WI38 (cell line): ENCODE data around the gene ZBTB44.
A peak's percentile ranks its signal among the peaks of the same experiment; 100 is the strongest.

Source experiments
- H3K4me3 ChIP-seq: 2 replicates; pipeline ENCODE4 v1.5.1; 2011; ENCODE audit warnings: low read depth, mild to moderate bottlenecking, control low read depth, low read length
- CTCF ChIP-seq: IDR thresholded peaks from 2 replicates; pipeline ENCODE4 v1.5.1; 2012; ENCODE audit warnings: low read depth, mild to moderate bottlenecking, control low read depth, low read length

The ZBTB44 gene

DNA sequence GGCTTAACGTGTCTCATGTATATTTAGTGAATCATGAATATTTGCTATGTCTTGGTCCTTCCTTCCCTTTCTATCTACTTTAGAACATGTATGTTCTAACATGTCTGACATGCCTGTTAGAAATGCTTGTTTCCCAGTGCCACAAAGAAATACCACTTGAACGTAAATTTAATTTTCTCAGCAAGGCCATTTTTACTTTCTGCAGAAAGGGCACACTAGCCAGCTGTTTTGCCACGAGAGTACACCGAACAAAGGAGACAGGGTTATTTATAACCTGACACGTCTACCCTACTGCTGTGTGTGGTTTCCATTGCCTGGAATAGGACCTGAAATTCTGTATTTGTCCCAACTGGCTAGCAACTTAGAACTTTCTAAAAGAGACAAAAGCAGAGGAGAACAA is 7.4 kb upstream of the ZBTB44 start:
- no peak for TF ChIP-seq CTCF
- H3K4me3 ChIP-seq: no peak overlapping the region

DNA sequence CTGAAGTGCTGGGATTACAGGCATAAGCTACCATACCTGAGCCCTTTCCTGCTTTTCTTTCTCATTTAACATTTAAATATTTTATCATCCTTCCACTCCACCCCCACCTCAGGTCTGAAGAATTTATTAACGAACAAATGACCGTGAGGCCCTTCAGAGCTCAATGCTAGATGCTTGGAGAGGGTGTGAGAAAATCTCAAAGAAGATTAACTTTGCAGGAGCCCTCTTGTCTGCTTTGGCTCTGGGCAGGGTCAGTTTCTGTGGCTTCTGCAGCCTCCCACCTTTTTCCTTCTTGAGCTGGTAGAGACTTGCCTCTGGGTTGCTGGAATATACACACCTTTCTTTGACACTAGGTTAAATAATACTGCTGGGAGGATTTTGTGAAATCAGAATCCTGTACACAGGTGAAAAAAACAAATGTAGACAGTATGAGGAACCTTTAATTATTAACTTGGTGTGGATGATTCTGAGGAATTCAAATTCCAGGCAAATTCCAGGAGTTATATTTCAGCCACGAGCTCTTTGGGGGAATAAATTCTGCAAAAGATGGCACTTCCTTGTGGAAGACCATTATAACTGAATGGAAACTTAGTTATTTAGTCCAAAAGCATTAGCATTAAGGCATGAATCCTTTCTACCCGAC is 3.4 kb upstream of the ZBTB44 start:
- TF ChIP-seq CTCF: no peak
- H3K4me3 ChIP-seq: no peak overlapping the region

DNA sequence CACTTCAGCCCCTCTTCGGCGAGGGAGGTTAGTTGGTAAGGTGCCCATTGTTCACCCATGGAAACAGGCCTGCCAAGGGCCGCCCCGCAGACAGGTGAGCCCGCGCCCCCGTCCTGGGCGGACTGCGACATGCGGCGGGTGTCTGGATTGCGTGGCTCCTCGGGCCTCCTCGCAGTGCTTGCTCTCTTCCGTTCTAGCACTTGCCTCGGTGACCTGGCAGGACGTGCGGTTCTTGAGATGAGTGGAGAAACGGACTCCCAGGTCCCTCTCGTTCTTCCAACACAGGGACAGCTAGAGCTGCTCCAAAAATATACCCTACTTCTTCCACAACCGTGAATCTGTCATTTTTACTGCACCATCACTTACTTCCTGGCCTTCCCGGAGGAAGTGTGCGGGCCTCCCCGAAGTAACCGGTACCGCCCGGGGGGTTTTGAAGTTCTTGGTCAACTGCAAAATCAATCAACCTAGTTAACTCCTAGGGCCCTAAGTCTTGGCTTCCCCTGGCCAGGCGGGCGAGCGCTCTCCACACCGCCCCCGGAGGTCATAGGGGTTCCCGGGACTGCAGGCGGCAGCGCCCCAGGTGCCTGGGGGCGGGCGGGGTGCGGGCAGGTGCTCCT is 745 bp upstream of the ZBTB44 start:
- H3K4me3 ChIP-seq: no peak overlapping the region; the same call in 1 of the 2 replicates
- no peak for TF ChIP-seq CTCF

DNA sequence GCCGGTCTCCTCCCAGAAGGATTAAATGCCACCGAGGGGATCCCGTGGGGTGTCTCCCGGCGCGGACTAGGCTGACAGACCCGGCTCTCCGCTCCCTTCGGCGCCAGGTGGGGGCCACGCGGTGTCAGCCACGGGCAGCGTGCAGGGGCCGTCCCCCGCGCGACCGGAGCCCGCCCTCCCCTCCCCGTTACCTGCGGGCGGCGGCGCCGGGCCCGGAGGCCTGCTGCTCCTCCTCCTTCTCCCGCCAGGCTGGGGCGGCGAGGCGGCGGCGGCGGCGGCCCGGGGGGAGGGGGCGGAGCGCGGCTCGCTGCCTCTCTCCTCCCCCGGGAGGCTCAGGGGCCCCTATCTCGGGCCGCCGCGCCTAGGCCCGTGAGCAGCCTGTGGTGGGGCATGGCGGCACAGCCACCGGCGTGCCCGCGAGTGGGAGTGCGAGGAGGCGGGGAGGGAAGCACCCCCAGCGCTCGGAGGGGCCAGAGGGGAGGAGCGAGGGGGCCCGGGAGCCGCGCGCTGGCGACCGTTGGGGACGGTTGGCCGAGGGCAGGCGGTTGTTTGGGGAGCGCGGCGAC is 450 bp downstream of the ZBTB44 start:
- TF ChIP-seq CTCF: no peak
- H3K4me3 ChIP-seq: peak overlapping the region; percentile 85

- TF ChIP-seq CTCF: no peak
- H3K4me3 ChIP-seq: peak overlapping the region; percentile 85
These were observed 1.1 kb downstream of the ZBTB44 start for GRCh38 chr11:130313383-130314183.

- H3K4me3 ChIP-seq: no peak overlapping the region
These were observed 2.7 kb downstream of the ZBTB44 start for GRCh38 chr11:130312046-130312445.

More at GRCh38 chr11:130312046-130312445, 2.7 kb downstream of the ZBTB44 start:
- no peak for TF ChIP-seq CTCF
